T-helper 17 cell (primary cell): ENCODE results near the gene CUX1. TPM values are rescaled to one million over a fixed set of nuclear protein-coding genes. Genes with fewer than 3 reads are reported as not detected.
A peak's percentile ranks its signal among the peaks of the same experiment; 100 is the strongest.
"Not testable (repeated sequence)": the region's sequence is repeated elsewhere in the genome, so short reads cannot be mapped to it uniquely, and the experiment has no call there.

Experiments used
- ATAC-seq: fragments of 150-1000 bp; cut with Tn5 transposase; 2 replicates; pipeline ENCODE4 v1.10.0; 2021; ENCODE audit warnings: mild to moderate bottlenecking, moderate library complexity
- DNase-seq, 3 donors: peaks; one replicate each; pipeline versions ENCODE4 v3.0.0 to v3.0.0-alpha.2; 2020 to 2021
- H3K9me3 ChIP-seq: one replicate; pipeline ENCODE4 v1.7.0; 2013; ENCODE audit warnings: low read length, mild to moderate bottlenecking; ENCODE audit not compliant: control insufficient read depth, poor library complexity, severe bottlenecking
- H3K27ac Mint-ChIP-seq: one replicate; pipeline ENCODE4 v1.8.0; 2022; ENCODE audit warnings: mild to moderate bottlenecking, moderate library complexity, mixed read lengths
- H3K27me3 Mint-ChIP-seq: one replicate; pipeline ENCODE4 v1.8.0; 2022; ENCODE audit warnings: mixed read lengths
- H3K36me3 Mint-ChIP-seq: one replicate; pipeline ENCODE4 v1.8.0; 2022; ENCODE audit warnings: low read depth, mixed read lengths
- H3K4me1 Mint-ChIP-seq: one replicate; pipeline ENCODE4 v1.8.0; 2022; ENCODE audit warnings: mild to moderate bottlenecking, mixed read lengths
- H3K4me3 Mint-ChIP-seq: one replicate; pipeline ENCODE4 v1.8.0; 2022; ENCODE audit warnings: mild to moderate bottlenecking, moderate library complexity, mixed read lengths
- total RNA-seq, 4 donors: library from RNA in 2 of 4; stranded (reverse) in 2 of 4; gene quantifications; one replicate each; pipeline ENCODE4 v1.2.3 and lab custom pipeline; 2022 to 2026

CUX1 gene
- total RNA-seq, 2 donors from 2014 or later: 35.6 to 52.8 TPM

- ATAC-seq (no peak), DNase-seq (no peak)
- no peak overlapping the region for H3K27ac Mint-ChIP-seq
- H3K9me3 ChIP-seq: no peaks in the 10 kb centered on the region
- no peaks in the 10 kb centered on the region for H3K27me3 Mint-ChIP-seq
- H3K4me1 Mint-ChIP-seq: peaks cover 15% of the 10 kb centered on the region
- H3K4me3 Mint-ChIP-seq: no peak overlapping the region
- H3K36me3 Mint-ChIP-seq: peaks cover 2% of the 10 kb centered on the region
Observed at GRCh38 chr7:101984133-101984879, 166.9 kb downstream of the CUX1 start.

- H3K36me3 Mint-ChIP-seq: peaks cover 2% of the 10 kb centered on the region
- peaks cover 17% of the 10 kb centered on the region for H3K4me1 Mint-ChIP-seq
- no peaks in the 10 kb centered on the region for H3K27me3 Mint-ChIP-seq
- peak overlapping the region; percentile 39 for H3K27ac Mint-ChIP-seq
- H3K4me3 Mint-ChIP-seq: no peak overlapping the region
- DNase-seq: no peak
- no peak for ATAC-seq
- H3K9me3 ChIP-seq: no peaks in the 10 kb centered on the region
Observed at GRCh38 chr7:101985057-101985902, 167.9 kb downstream of the CUX1 start.

GRCh38 chr7:101985903-101986734 lies 168.7 kb downstream of the CUX1 start:
- no peaks in the 10 kb centered on the region for H3K9me3 ChIP-seq
- Mint-ChIP-seq H3K36me3 (peaks cover 2% of the 10 kb centered on the region), H3K27ac (no peak overlapping the region), H3K27me3 (no peaks in the 10 kb centered on the region), H3K4me1 (peaks cover 18% of the 10 kb centered on the region), H3K4me3 (no peak overlapping the region)
- DNase-seq (no peak), ATAC-seq (no peak)

GRCh38 chr7:101987494-101987893 lies 170.1 kb downstream of the CUX1 start:
- H3K9me3 ChIP-seq: no peaks in the 10 kb centered on the region
- no peak overlapping the region for H3K27ac Mint-ChIP-seq
- H3K4me3 Mint-ChIP-seq: no peak overlapping the region
- no peaks in the 10 kb centered on the region for H3K27me3 Mint-ChIP-seq
- no peak for ATAC-seq
- DNase-seq: no peak
- peaks cover 16% of the 10 kb centered on the region for H3K4me1 Mint-ChIP-seq
- H3K36me3 Mint-ChIP-seq: peaks cover 2% of the 10 kb centered on the region

- H3K4me3 Mint-ChIP-seq, H3K27me3 Mint-ChIP-seq, DNase-seq, ATAC-seq, H3K27ac Mint-ChIP-seq, H3K36me3 Mint-ChIP-seq, H3K9me3 ChIP-seq: not testable (repeated sequence)
- peaks cover 16% of the 10 kb centered on the region for H3K4me1 Mint-ChIP-seq
Observed at GRCh38 chr7:101988060-101988459, 170.6 kb downstream of the CUX1 start.

- Mint-ChIP-seq H3K36me3 (peaks cover 2% of the 10 kb centered on the region), H3K27me3 (no peaks in the 10 kb centered on the region), H3K27ac (no peak overlapping the region), H3K4me1 (peaks cover 14% of the 10 kb centered on the region), H3K4me3 (no peak overlapping the region)
- no peak for ATAC-seq
- no peaks in the 10 kb centered on the region for H3K9me3 ChIP-seq
- DNase-seq: no peak
Observed at GRCh38 chr7:101988513-101988912, 171.1 kb downstream of the CUX1 start.

- Mint-ChIP-seq H3K4me1 (peaks cover 13% of the 10 kb centered on the region), H3K4me3 (no peak overlapping the region), H3K27ac (no peak overlapping the region), H3K27me3 (no peaks in the 10 kb centered on the region), H3K36me3 (peaks cover 2% of the 10 kb centered on the region)
- no peaks in the 10 kb centered on the region for H3K9me3 ChIP-seq
- ATAC-seq (no peak), DNase-seq (no peak)
Observed at GRCh38 chr7:101989101-101989500, 171.7 kb downstream of the CUX1 start.

GRCh38 chr7:101990811-101991418 lies 173.5 kb downstream of the CUX1 start:
- no peaks in the 10 kb centered on the region for H3K9me3 ChIP-seq
- H3K27me3 Mint-ChIP-seq: no peaks in the 10 kb centered on the region
- peak overlapping the region; percentile 21 for H3K4me3 Mint-ChIP-seq
- peaks cover 15% of the 10 kb centered on the region for H3K4me1 Mint-ChIP-seq
- H3K27ac Mint-ChIP-seq: no peak overlapping the region
- peak; percentile 53 for ATAC-seq
- no peak for DNase-seq
- peaks cover 2% of the 10 kb centered on the region for H3K36me3 Mint-ChIP-seq

GRCh38 chr7:101991860-101992259 lies 174.4 kb downstream of the CUX1 start:
- peaks cover 2% of the 10 kb centered on the region for H3K36me3 Mint-ChIP-seq
- no peak overlapping the region for H3K27ac Mint-ChIP-seq
- H3K4me1 Mint-ChIP-seq: peaks cover 17% of the 10 kb centered on the region
- ATAC-seq: no peak
- H3K9me3 ChIP-seq: no peaks in the 10 kb centered on the region
- no peak overlapping the region for H3K4me3 Mint-ChIP-seq
- DNase-seq: no peak
- H3K27me3 Mint-ChIP-seq: no peaks in the 10 kb centered on the region

- Mint-ChIP-seq H3K4me3 (no peak overlapping the region), H3K27ac (no peak overlapping the region), H3K27me3 (no peaks in the 10 kb centered on the region)
Observed at GRCh38 chr7:101993311-101993710, 175.9 kb downstream of the CUX1 start.

GRCh38 chr7:101995121-101995520 lies 177.7 kb downstream of the CUX1 start:
- no peaks in the 10 kb centered on the region for H3K27me3 Mint-ChIP-seq
- H3K4me1 Mint-ChIP-seq: peaks cover 17% of the 10 kb centered on the region
- H3K27ac Mint-ChIP-seq: no peak overlapping the region
- no peaks in the 10 kb centered on the region for H3K9me3 ChIP-seq
- H3K4me3 Mint-ChIP-seq: no peak overlapping the region
- H3K36me3 Mint-ChIP-seq: no peaks in the 10 kb centered on the region
- no peak for ATAC-seq
- DNase-seq: no peak

More at GRCh38 chr7:101993311-101993710, 175.9 kb downstream of the CUX1 start:
- H3K4me1 Mint-ChIP-seq: peaks cover 19% of the 10 kb centered on the region
- no peak for DNase-seq
- ATAC-seq: no peak
- no peaks in the 10 kb centered on the region for H3K9me3 ChIP-seq
- peaks cover 2% of the 10 kb centered on the region for H3K36me3 Mint-ChIP-seq

- no peaks in the 10 kb centered on the region for H3K9me3 ChIP-seq
- ATAC-seq: no peak
- H3K27me3 Mint-ChIP-seq: no peaks in the 10 kb centered on the region
- no peak overlapping the region for H3K27ac Mint-ChIP-seq
- no peaks in the 10 kb centered on the region for H3K36me3 Mint-ChIP-seq
- H3K4me1 Mint-ChIP-seq: peaks cover 13% of the 10 kb centered on the region
- H3K4me3 Mint-ChIP-seq: no peak overlapping the region
- DNase-seq: no peak
Observed at GRCh38 chr7:101996131-101996691, 178.8 kb downstream of the CUX1 start.
